Measurements from ENCODE around the gene CTAGE1.

CTAGE1 gene

GRCh38 chr18:22387364-22387763 lies 30.4 kb downstream of the CTAGE1 start:
- DNase-seq = no peak

- no peak for DNase-seq
Observed at GRCh38 chr18:22385718-22386117, 32.0 kb downstream of the CTAGE1 start.

- DNase-seq = no peak
Observed at GRCh38 chr18:22378672-22379282, 38.9 kb downstream of the CTAGE1 start.

GRCh38 chr18:22377769-22378168 lies 39.9 kb downstream of the CTAGE1 start:
- no peak for DNase-seq

GRCh38 chr18:22370414-22370813 lies 47.3 kb downstream of the CTAGE1 start:
- DNase-seq = no peak

- DNase-seq = no peak
Observed at GRCh38 chr18:22368021-22368420, 49.7 kb downstream of the CTAGE1 start.

- no peak for DNase-seq
Observed at GRCh38 chr18:22367303-22367702, 50.4 kb downstream of the CTAGE1 start.

GRCh38 chr18:22363867-22364463 lies 53.8 kb downstream of the CTAGE1 start:
- no peak for DNase-seq

Data from NCI-H510A (cell line).